ENCODE measurements around the gene IPMK. TPM values are rescaled to one million over a fixed set of nuclear protein-coding genes. Genes with fewer than 3 reads are reported as not detected.

The IPMK gene
- total RNA-seq, 2 experiments from 2014 or later, result 6.7 to 7.0 TPM

DNA sequence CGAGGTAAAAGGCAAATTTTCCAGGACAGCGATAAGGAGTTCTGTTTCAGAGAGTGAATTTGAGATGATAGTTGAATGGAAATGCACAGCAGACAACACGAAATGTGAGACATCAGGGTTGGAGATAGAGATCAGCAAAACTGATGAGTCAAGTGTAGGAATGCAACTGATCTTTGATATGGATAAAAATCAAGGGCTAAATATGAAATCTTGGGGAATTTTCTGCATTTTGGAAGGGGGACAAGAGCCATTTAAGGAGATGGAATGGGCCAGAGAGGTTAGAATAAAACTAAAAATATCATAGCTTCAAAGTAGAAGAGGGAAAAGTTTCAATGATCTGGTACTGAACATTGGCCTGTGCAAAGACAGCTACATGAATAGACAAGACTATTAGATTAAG lies 12.8 kb upstream of the IPMK start:
- Mint-ChIP-seq H3K27ac (no peak overlapping the region), H3K4me1 (peaks cover 26% of the 10 kb centered on the region), H3K27me3 (no peaks in the 10 kb centered on the region), H3K36me3 (peaks cover 27% of the 10 kb centered on the region), H3K4me3 (no peak overlapping the region), H3K9me3 (no peaks in the 10 kb centered on the region)
- ATAC-seq (ENCODE audit: low read depth) (no peak), DNase-seq (no peak)
- POLR2A ChIA-PET, result interaction anchor here (1.3 kb wide), 1 partner anchor 11 kb away, joined by 5 read pairs; the partner anchor contains the start of gene CISD1

- no peak for ATAC-seq (ENCODE audit: low read depth)
- H3K36me3 Mint-ChIP-seq, result peaks cover 27% of the 10 kb centered on the region
- POLR2A ChIA-PET, result no interaction called here
- H3K27ac Mint-ChIP-seq, result no peak overlapping the region
- no peak overlapping the region for H3K4me3 Mint-ChIP-seq
- H3K4me1 Mint-ChIP-seq, result peaks cover 25% of the 10 kb centered on the region
- H3K9me3 Mint-ChIP-seq, result no peaks in the 10 kb centered on the region
- no peaks in the 10 kb centered on the region for H3K27me3 Mint-ChIP-seq
- DNase-seq, result no peak
Measured at GRCh38 chr10:58278962-58279307, 11.2 kb upstream of the IPMK start.

- Mint-ChIP-seq H3K9me3 (no peaks in the 10 kb centered on the region), H3K27me3 (no peaks in the 10 kb centered on the region), H3K27ac (no peak overlapping the region), H3K36me3 (peaks cover 27% of the 10 kb centered on the region), H3K4me1 (peaks cover 25% of the 10 kb centered on the region), H3K4me3 (no peak overlapping the region)
- POLR2A ChIA-PET, result no interaction called here
- DNase-seq, result no peak
- ATAC-seq (ENCODE audit: low read depth), result no peak
Measured at GRCh38 chr10:58278274-58278961, 10.7 kb upstream of the IPMK start.

DNA sequence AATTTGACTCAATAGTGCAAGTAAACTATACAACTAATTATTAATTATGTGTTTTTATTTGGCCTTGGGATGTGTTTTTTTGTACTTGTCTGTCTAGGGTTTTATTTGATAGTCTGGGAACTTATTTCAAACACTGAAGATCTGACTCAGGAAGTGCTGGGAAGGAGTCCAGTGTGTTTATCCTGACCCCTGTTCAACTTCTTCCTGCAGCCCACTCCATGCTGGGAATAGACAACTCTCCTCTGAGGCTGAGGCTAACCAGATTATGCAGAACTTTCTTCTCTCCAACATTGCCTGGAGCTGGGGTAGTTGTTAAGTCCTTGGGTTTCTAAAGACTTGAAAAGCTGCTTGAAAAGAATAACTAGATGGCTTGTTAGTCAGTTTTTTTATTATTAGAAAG lies 8.2 kb upstream of the IPMK start:
- POLR2A ChIA-PET, result no interaction called here
- H3K27me3 Mint-ChIP-seq, result no peaks in the 10 kb centered on the region
- no peaks in the 10 kb centered on the region for H3K9me3 Mint-ChIP-seq

GRCh38 chr10:58275261-58275660 lies 7.6 kb upstream of the IPMK start:
- Mint-ChIP-seq H3K4me1 (peaks cover 15% of the 10 kb centered on the region), H3K36me3 (peaks cover 14% of the 10 kb centered on the region), H3K27ac (no peak overlapping the region), H3K9me3 (no peaks in the 10 kb centered on the region), H3K4me3 (no peak overlapping the region), H3K27me3 (no peaks in the 10 kb centered on the region)
- POLR2A ChIA-PET, result no interaction called here
- ATAC-seq (ENCODE audit: low read depth) (no peak), DNase-seq (no peak)

More for the DNA sequence above, 8.2 kb upstream of the IPMK start:
- DNase-seq (no peak), ATAC-seq (ENCODE audit: low read depth) (no peak)
- no peak overlapping the region for H3K4me3 Mint-ChIP-seq
- no peak overlapping the region for H3K27ac Mint-ChIP-seq
- peaks cover 14% of the 10 kb centered on the region for H3K4me1 Mint-ChIP-seq
- H3K36me3 Mint-ChIP-seq, result peaks cover 18% of the 10 kb centered on the region

DNA sequence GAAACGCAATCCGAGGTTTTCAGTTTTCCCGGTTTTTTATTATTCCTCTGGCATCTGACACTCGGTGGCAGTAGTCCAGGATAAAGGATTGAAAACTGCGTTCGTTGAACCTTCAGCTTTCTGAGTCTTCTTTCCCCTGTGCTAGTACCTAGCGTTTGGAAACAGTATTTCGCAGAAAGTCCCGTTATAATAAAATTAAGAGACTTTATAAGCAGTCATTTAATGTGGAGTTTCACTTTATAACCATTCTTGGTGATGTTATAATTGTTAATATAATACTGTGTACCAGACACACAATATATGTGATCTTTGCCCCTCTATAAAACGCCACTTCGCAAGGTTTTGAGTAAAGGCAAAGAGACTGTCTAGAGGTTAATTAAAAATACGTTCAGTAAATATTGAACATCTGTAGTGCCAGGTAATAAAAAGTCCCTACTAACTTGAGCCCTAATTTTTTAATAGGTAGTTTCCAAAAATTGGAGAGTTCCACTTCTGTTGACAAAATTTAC lies 2.1 kb upstream of the IPMK start:
- POLR2A ChIA-PET, result interaction anchor here (1.3 to 2.6 kb wide), 4 partner anchors 10 to 115 kb away, joined by 4 to 18 read pairs (median 5); partner anchors contain the start of gene TFAM
- H3K27me3 Mint-ChIP-seq, result no peaks in the 10 kb centered on the region
- peak overlapping the region; percentile 97 for H3K27ac Mint-ChIP-seq
- no peaks in the 10 kb centered on the region for H3K9me3 Mint-ChIP-seq
- ATAC-seq (ENCODE audit: low read depth), result no peak
- DNase-seq, result no peak
- H3K4me1 Mint-ChIP-seq, result peaks cover 18% of the 10 kb centered on the region
- H3K36me3 Mint-ChIP-seq, result peaks cover 3% of the 10 kb centered on the region
- H3K4me3 Mint-ChIP-seq, result peak overlapping the region; percentile 93

DNA sequence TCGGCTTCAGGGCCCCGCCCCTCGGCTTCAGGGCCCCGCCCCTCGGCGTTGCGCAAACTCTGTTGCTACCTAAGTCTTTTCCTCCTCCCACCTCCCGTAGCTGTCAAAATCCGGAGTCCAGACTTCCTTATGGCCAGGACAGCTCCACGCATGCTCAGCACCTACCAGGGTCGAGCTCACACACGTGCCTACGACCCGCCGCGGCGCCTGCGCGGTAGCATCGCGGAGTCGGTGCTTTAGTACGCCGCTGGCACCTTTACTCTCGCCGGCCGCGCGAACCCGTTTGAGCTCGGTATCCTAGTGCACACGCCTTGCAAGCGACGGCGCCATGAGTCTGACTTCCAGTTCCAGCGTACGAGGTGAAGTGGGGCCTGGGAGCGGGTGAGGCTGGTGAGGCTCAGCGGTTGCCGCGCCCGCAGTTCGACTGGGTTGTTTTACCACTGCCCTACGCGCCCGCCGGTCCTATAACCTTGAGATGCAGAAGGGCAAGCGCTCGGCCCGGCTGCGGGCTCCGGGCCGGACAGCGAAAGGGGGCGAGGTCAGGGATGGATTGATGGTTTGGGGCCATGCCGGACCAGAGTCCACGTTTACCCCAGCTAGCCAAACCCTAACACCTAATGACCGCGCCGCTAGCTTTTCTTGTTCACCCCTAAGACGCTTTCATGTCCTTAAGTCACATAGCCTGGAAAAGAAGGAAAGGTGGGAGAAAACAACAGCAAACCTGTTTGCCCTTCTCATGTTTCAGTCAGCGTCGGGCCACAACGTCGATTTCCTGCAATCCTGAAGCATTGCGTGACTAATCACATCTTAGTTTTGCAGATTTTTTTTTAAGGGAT lies 1.5 kb upstream of the IPMK start, which contains the start of gene CISD1:
CISD1 (plus strand) TSS at position 217 of the 836 bp plus-strand sequence; CDS start at position 329, 112 bp downstream.
- POLR2A ChIA-PET, result interaction anchor here (1.3 to 2.6 kb wide), 7 partner anchors 11 to 116 kb away, joined by 3 to 18 read pairs (median 5); partner anchors contain the start of genes TFAM and UBE2D1
- Mint-ChIP-seq H3K27me3 (no peaks in the 10 kb centered on the region), H3K4me3 (peak within 1 kb of the TSS; percentile 93), H3K27ac (peak within 1 kb of the TSS; percentile 97), H3K9me3 (no peaks in the 10 kb centered on the region), H3K36me3 (peaks cover 3% of the 10 kb centered on the region), H3K4me1 (peaks cover 25% of the 10 kb centered on the region)
- ATAC-seq (ENCODE audit: low read depth) (peak; percentile 81), DNase-seq (peak; percentile 90)

GRCh38 chr10:58268454-58268945 lies 806 bp upstream of the IPMK start:
- Mint-ChIP-seq H3K36me3 (peaks cover 3% of the 10 kb centered on the region), H3K27me3 (no peaks in the 10 kb centered on the region), H3K9me3 (no peaks in the 10 kb centered on the region), H3K4me1 (peaks cover 31% of the 10 kb centered on the region), H3K27ac (peak overlapping the region; percentile 97), H3K4me3 (peak overlapping the region; percentile 93)
- POLR2A ChIA-PET, result interaction anchor here (1.3 to 2.6 kb wide), 7 partner anchors 12 to 116 kb away, joined by 3 to 18 read pairs (median 5); partner anchors contain the start of genes TFAM and UBE2D1
- peak; percentile 1 for ATAC-seq (ENCODE audit: low read depth)
- DNase-seq, result no peak

GRCh38 chr10:58266826-58267712 lies 625 bp downstream of the IPMK start:
- DNase-seq (peak; percentile 64), ATAC-seq (ENCODE audit: low read depth) (peak; percentile 1)
- peaks cover 4% of the 10 kb centered on the region for H3K36me3 Mint-ChIP-seq
- peak overlapping the region; percentile 97 for H3K27ac Mint-ChIP-seq
- H3K27me3 Mint-ChIP-seq, result no peaks in the 10 kb centered on the region
- no peaks in the 10 kb centered on the region for H3K9me3 Mint-ChIP-seq
- H3K4me3 Mint-ChIP-seq, result peak overlapping the region; percentile 93
- H3K4me1 Mint-ChIP-seq, result peaks cover 37% of the 10 kb centered on the region
- POLR2A ChIA-PET, result interaction anchor here (2.1 to 2.6 kb wide), 2 partner anchors 68 to 118 kb away, joined by 7 to 18 read pairs; partner anchors contain the start of genes TFAM and UBE2D1

DNA sequence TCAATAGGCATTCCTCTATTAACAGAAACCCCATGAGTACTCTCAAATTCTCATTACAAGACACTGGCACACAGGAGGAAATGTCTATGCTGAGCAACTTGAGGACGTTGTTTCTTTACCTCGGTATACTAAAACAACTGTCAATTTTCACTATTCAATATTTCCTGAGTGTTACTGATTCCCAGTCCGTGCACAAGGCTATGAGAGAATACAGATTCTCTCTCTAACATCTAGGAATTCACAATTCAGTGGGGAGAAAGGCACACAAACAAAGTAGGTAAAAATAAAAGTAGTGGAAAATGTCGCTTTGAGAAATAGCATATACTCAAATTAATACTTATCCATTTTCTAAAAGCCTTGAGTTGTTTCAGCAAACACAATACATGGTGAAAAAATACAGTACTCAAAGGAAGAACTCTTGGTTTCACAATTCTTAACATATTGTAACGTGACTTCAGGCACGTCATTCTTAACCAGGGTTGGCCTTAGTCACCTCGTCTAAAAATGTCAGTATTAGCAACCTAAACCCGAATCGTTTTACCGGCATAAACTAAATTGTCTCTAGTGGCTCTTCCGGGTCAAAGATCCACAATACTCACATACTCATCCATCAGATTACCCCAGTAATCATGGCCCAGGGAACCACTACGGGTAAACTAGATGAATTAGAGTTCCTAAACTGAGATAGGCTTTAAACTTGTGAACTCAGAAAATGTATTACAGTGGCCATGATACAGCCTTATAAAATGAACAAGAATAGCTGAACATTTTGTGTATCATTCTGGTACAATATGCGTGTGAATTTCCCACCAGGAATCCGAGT lies 1.5 kb downstream of the IPMK start:
- peak overlapping the region; percentile 93 for H3K4me3 Mint-ChIP-seq
- ATAC-seq (ENCODE audit: low read depth) (no peak), DNase-seq (no peak)
- POLR2A ChIA-PET, result no interaction called here
- no peaks in the 10 kb centered on the region for H3K27me3 Mint-ChIP-seq
- no peaks in the 10 kb centered on the region for H3K9me3 Mint-ChIP-seq
- peak overlapping the region; percentile 97 for H3K27ac Mint-ChIP-seq
- peaks cover 34% of the 10 kb centered on the region for H3K4me1 Mint-ChIP-seq
- H3K36me3 Mint-ChIP-seq, result peaks cover 3% of the 10 kb centered on the region

GRCh38 chr10:58265249-58265648 lies 2.4 kb downstream of the IPMK start:
- DNase-seq, result no peak
- Mint-ChIP-seq H3K9me3 (no peaks in the 10 kb centered on the region), H3K27me3 (no peaks in the 10 kb centered on the region), H3K27ac (peak overlapping the region; percentile 40), H3K36me3 (peaks cover 3% of the 10 kb centered on the region), H3K4me3 (peak overlapping the region; percentile 93), H3K4me1 (peaks cover 30% of the 10 kb centered on the region)
- POLR2A ChIA-PET, result no interaction called here
- ATAC-seq (ENCODE audit: low read depth), result no peak

DNA sequence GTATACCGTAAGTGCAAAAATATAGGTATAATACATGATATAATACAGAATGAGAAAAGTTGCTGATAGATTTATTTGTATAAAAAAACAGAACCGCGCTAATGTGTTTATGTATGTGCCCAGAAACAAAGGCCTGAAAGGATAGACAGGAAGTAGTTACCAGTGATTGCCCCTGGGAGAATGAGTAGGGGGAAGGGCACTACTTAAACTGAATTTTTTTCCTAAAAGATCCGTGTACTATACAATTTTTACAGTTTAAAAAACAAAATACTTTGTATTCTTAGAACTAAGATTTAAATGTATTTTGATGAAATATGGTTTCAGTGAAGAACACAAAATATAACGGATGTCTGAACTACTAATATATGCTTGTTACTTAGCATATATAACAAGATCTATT lies 2.9 kb downstream of the IPMK start:
- peaks cover 3% of the 10 kb centered on the region for H3K36me3 Mint-ChIP-seq
- POLR2A ChIA-PET, result no interaction called here

More for the DNA sequence above, 2.9 kb downstream of the IPMK start:
- Mint-ChIP-seq H3K27ac (peak overlapping the region; percentile 44), H3K9me3 (no peaks in the 10 kb centered on the region), H3K4me1 (peaks cover 30% of the 10 kb centered on the region), H3K4me3 (peak overlapping the region; percentile 93), H3K27me3 (no peaks in the 10 kb centered on the region)
- no peak for ATAC-seq (ENCODE audit: low read depth)
- DNase-seq, result no peak

All from activated naive CD8-positive, alpha-beta T cell treated with anti-CD3 and anti-CD28 coated beads, Interleukin-2, amount 10 ng/mL, durations not matched to agents 7 days and 5 days (primary cell).